HCT116 (cell line): ENCODE measurements around the gene MTHFD2L. TPM values are rescaled to one million over a fixed set of nuclear protein-coding genes. Genes with fewer than 3 reads are reported as not detected.

ENCODE experiments used
- TCF7L2 ChIP-seq: IDR thresholded peaks from 2 replicates; pipeline ENCODE4 v1.7.0; 2011; ENCODE audit warnings: borderline replicate concordance, inconsistent platforms; ENCODE audit not compliant: insufficient read depth, insufficient read length; ENCODE audit errors: extremely low read depth
- total RNA-seq: library from RNA; stranded (reverse); gene quantifications from one replicate; pipeline ENCODE4 v1.2.1, GENCODE V29; 2021; ENCODE audit not compliant: unreplicated experiment

Gene MTHFD2L
- total RNA-seq, 1 experiment from 2014 or later = 15.0 TPM

GRCh38 chr4:74344031-74344430 is 186.1 kb downstream of the MTHFD2L start (continued):
- no peak for TF ChIP-seq TCF7L2

Other genes with a start within 250 kb of the MTHFD2L start
- not detected for gene PF4, start 176.1 kb upstream of the MTHFD2L start, total RNA-seq
- gene PPBP, start 169.9 kb upstream of the MTHFD2L start, total RNA-seq = not detected
- gene CXCL5, start 159.4 kb upstream of the MTHFD2L start, total RNA-seq = not detected
- 1.9 TPM for gene CXCL3, start 119.4 kb upstream of the MTHFD2L start, total RNA-seq
- 1.8 TPM for gene CXCL2, start 58.9 kb upstream of the MTHFD2L start, total RNA-seq
- 1.5 TPM for gene EPGN, start 150.4 kb downstream of the MTHFD2L start, total RNA-seq
- 498 TPM for gene EREG, start 207.0 kb downstream of the MTHFD2L start, total RNA-seq